Endothelial cell of umbilical vein (primary cell): ENCODE results near the gene BMPR1A. TPM values are rescaled to one million over a fixed set of nuclear protein-coding genes. Genes with fewer than 3 reads are reported as not detected.

Source experiments
- BruUV-seq: library from RNA; stranded (reverse); fragments of 400-500 nt; replicated peaks from 2 replicates; lab custom pipeline; 2021; lab: Mats Ljungman, UMichigan
- CTCF ChIA-PET: fragments of 300-600, 350-600 bp; sonication (Branson Sonifier 250); formaldehyde crosslinking; loops from one replicate; lab custom pipeline; 2021; ENCODE audit warnings: antibody characterized with exemption, inconsistent platforms; lab: Charles Lee
- POLR2A ChIA-PET: fragments of 300-600, 350-600 bp; sonication (Branson Sonifier 250); formaldehyde crosslinking; loops from one replicate; lab custom pipeline; 2021; ENCODE audit warnings: antibody characterized with exemption, inconsistent platforms; lab: Charles Lee
- DNase-seq: peaks from one replicate; pipeline ENCODE4 v3.0.0-alpha.2; 2011; ENCODE audit warnings: low read depth, low spot score
- FAIRE-seq: peaks from 2 replicates; lab custom pipeline; 2011; peaks lifted over from hg19 to GRCh38; lab: Jason Lieb, UNC
- H2AFZ ChIP-seq: 2 replicates; pipeline ENCODE4 v1.6.0; 2012; ENCODE audit warnings: low read depth, low read length, control low read depth, inconsistent platforms
- H3K27ac ChIP-seq: 2 replicates; pipeline ENCODE4 v1.5.1; 2011; ENCODE audit warnings: low read depth, mild to moderate bottlenecking, control low read depth, low read length, moderate library complexity; ENCODE audit not compliant: insufficient read depth
- H3K27me3 ChIP-seq, 2 experiments: 2 replicates each; pipeline versions ENCODE4 v1.6.0 to v1.6.1; 2011; ENCODE audit warnings: low read length in 2 of 2, mixed read lengths in 1 of 2; ENCODE audit not compliant: control insufficient read depth in 2 of 2, insufficient read depth in 2 of 2
- H3K36me3 ChIP-seq, 2 experiments: 2 replicates in 1 of 2; 3 replicates in 1 of 2; pipeline ENCODE4 v1.5.1; 2011; ENCODE audit warnings: low read length in 2 of 2, mild to moderate bottlenecking in 1 of 2, moderate library complexity in 1 of 2; ENCODE audit not compliant: control insufficient read depth in 2 of 2, insufficient read depth in 2 of 2; ENCODE audit errors: extremely low read depth in 1 of 2
- H3K4me1 ChIP-seq: 3 replicates; pipeline ENCODE4 v1.5.1; 2011; ENCODE audit warnings: mild to moderate bottlenecking, low read length; ENCODE audit not compliant: control insufficient read depth, insufficient read depth; ENCODE audit errors: extremely low read depth
- H3K4me2 ChIP-seq: 2 replicates; pipeline ENCODE4 v1.6.1; 2011; ENCODE audit warnings: low read length, control low read depth, mixed read lengths; ENCODE audit not compliant: insufficient read depth
- H3K4me3 ChIP-seq, 3 experiments: fragments of 200-600 bp in 1 of 3; sonication (generic), shearing (Covaris generic) in 1 of 3; replicated peaks in 1 of 3; 2 replicates each; pipeline ENCODE4 v1.5.1; 2011 to 2016; ENCODE audit warnings: control low read depth in 3 of 3, low read length in 3 of 3, mild to moderate bottlenecking in 2 of 3, inconsistent platforms in 1 of 3, low read depth in 1 of 3, moderate library complexity in 1 of 3; ENCODE audit not compliant: insufficient read depth in 1 of 3
- H3K79me2 ChIP-seq: 2 replicates; pipeline ENCODE4 v1.6.0; 2012; ENCODE audit warnings: low read length, inconsistent platforms; ENCODE audit not compliant: control insufficient read depth, insufficient read depth
- H3K9ac ChIP-seq: replicated peaks from 2 replicates; pipeline ENCODE3; 2011; ENCODE audit warnings: low read length, control low read depth; ENCODE audit not compliant: insufficient read depth; ENCODE audit errors: extremely low read depth
- H3K9me1 ChIP-seq: replicated peaks from 3 replicates; pipeline ENCODE4 v1.6.0; 2011; ENCODE audit warnings: mild to moderate bottlenecking, low read length; ENCODE audit not compliant: control insufficient read depth, insufficient read depth; ENCODE audit errors: extremely low read depth
- H3K9me3 ChIP-seq: replicated peaks from 2 replicates; pipeline ENCODE4 v1.5.1; 2012; ENCODE audit warnings: low read length, inconsistent platforms; ENCODE audit not compliant: control insufficient read depth, insufficient read depth
- H4K20me1 ChIP-seq: replicated peaks from 2 replicates; pipeline ENCODE3; 2011; ENCODE audit warnings: mild to moderate bottlenecking, low read length; ENCODE audit not compliant: control insufficient read depth, insufficient read depth; ENCODE audit errors: extremely low read depth
- EZH2 ChIP-seq: IDR thresholded peaks from 2 replicates; pipeline ENCODE4 v1.6.1; 2012; ENCODE audit warnings: borderline replicate concordance, low read depth, mild to moderate bottlenecking, moderate library complexity, low read length, inconsistent platforms; ENCODE audit not compliant: severe bottlenecking
- FOS ChIP-seq: IDR thresholded peaks from 2 replicates; pipeline ENCODE4 v1.6.1; 2011; ENCODE audit warnings: mild to moderate bottlenecking, low read length, moderate library complexity, borderline replicate concordance; ENCODE audit not compliant: insufficient read depth
- GATA2 ChIP-seq: IDR thresholded peaks from 2 replicates; pipeline ENCODE4 v1.7.0; 2011; ENCODE audit warnings: low read depth, mild to moderate bottlenecking, moderate library complexity, mixed read lengths, low read length; ENCODE audit not compliant: insufficient read length, insufficient read depth
- JUN ChIP-seq: IDR thresholded peaks from 2 replicates; pipeline ENCODE4 v1.6.1; 2011; ENCODE audit warnings: borderline replicate concordance, low read depth; ENCODE audit not compliant: insufficient read length, insufficient read depth
- MYC ChIP-seq: IDR thresholded peaks from one replicate; pipeline ENCODE4 v1.6.1; 2011; ENCODE audit warnings: mild to moderate bottlenecking, low read depth, low read length
- POLR2A ChIP-seq: IDR thresholded peaks from 2 replicates; pipeline ENCODE4 v1.6.1; 2012; ENCODE audit warnings: low read depth, mild to moderate bottlenecking, control low read depth, low read length
- POLR2AphosphoS5 ChIP-seq: IDR thresholded peaks from 2 replicates; pipeline ENCODE4 v1.6.1; 2012; ENCODE audit warnings: low read depth, mild to moderate bottlenecking, control low read depth, low read length, moderate library complexity; ENCODE audit not compliant: insufficient read depth
- dilution Hi-C: fragments of 300-500 bp; cut with MboI; formaldehyde crosslinking; loops from one replicate; pipeline ENCODE4 v1.15.0; 2019; ENCODE audit warnings: low sequenced_read_pairs; ENCODE audit not compliant: extremely low pct_ligation_motif_present
- intact Hi-C: fragments of 100-400 bp; cut with micrococcal nuclease; formaldehyde crosslinking; loops from one replicate; pipeline ENCODE4 v1.10.0; 2022
- polyA plus RNA-seq, 4 experiments: library from polyadenylated mRNA; depleted of rRNA in 3 of 4; stranded (reverse) in 3 of 4; unstranded in 1 of 4; fragments of >200 nt; gene quantifications; 2 replicates each; pipeline versions ENCODE4 v1.2.1 to v1.2.3, GENCODE V29; 2011 to 2012; ENCODE audit warnings: missing spikeins in 1 of 4
- total RNA-seq: library from RNA; stranded (reverse); gene quantifications from 2 replicates; pipeline ENCODE4 v1.2.3, GENCODE V29; 2021
- TF ChIP-seq, protein P1 (sequence below): IDR thresholded peaks from 2 replicates; pipeline ENCODE4 v1.6.1; 2011; ENCODE audit not compliant: insufficient read depth, insufficient read length
- TF ChIP-seq, protein P2 (sequence below), 2 donors: IDR thresholded peaks; 1 replicate in 1 of 2; 2 replicates in 1 of 2; pipeline ENCODE4 v1.5.1; 2011; ENCODE audit warnings: low read length in 2 of 2, mild to moderate bottlenecking in 2 of 2, moderate library complexity in 2 of 2, control low read depth in 1 of 2, inconsistent platforms in 1 of 2, low read depth in 1 of 2; ENCODE audit not compliant: insufficient read depth in 1 of 2; ENCODE audit errors: extremely low read depth in 1 of 2

The BMPR1A gene
- total and polyA plus RNA-seq, 2 donors (not counting 3 experiments of a cell fraction or from before 2014, with no cell fraction given), result not detected

DNA sequence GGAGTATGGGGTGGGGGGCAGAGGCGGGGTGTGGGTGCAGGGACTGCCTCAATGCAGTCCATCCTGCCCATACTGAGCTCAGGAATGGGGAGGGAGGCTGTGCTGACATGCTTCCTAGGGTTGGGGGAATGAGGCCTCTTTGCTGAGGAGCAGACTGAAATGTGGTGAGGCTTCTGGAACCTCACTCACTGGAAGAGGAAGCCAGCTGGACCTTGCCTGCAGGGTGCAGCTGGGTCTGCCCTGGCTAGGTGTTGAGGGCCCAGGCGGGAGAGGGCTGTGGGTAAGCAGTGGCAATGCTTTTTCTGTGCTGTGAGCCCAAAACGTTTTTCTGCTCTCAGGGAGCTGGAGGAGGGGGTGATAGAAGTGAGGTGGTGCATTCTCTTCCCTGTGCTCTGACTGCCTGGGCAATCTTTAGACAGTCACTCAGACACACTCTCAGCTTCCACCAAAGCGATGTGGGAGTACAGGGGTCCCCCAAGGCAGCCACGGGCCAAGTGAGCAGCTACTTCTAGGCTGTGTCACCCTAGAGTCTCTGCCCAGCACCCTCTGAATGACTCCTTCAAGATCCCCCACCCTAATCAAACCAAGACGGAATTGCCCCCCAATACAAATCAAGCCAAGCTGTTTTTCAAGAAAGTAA lies 41.1 kb upstream of the BMPR1A start:
- Histone ChIP-seq H3K4me2 (no peak overlapping the region), H2AFZ (no peak overlapping the region), H3K9me3 (no peaks in the 10 kb centered on the region), H3K36me3 (no peaks in the 10 kb centered on the region), H3K27ac (no peak overlapping the region), H3K4me1 (no peaks in the 10 kb centered on the region), H4K20me1 (no peaks in the 10 kb centered on the region), H3K27me3 (peaks cover 66% of the 10 kb centered on the region in 2 experiments), H3K9me1 (no peaks in the 10 kb centered on the region), H3K4me3 (no peak overlapping the region), H3K9ac (no peak overlapping the region), H3K79me2 (no peaks in the 10 kb centered on the region)
- POLR2A ChIA-PET, result interaction anchor here (0.6 kb wide), 1 partner anchor 21 kb away, joined by 3 read pairs; no protein-coding TSS in a partner anchor
- TF ChIP-seq FOS (no peak), EZH2 (no peak), POLR2AphosphoS5 (no peak), GATA2 (no peak), JUN (no peak), POLR2A (no peak), MYC (no peak)
- TF ChIP-seq, protein P1, sequence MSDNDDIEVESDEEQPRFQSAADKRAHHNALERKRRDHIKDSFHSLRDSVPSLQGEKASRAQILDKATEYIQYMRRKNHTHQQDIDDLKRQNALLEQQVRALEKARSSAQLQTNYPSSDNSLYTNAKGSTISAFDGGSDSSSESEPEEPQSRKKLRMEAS, result no peak
- TF ChIP-seq, protein P2, sequence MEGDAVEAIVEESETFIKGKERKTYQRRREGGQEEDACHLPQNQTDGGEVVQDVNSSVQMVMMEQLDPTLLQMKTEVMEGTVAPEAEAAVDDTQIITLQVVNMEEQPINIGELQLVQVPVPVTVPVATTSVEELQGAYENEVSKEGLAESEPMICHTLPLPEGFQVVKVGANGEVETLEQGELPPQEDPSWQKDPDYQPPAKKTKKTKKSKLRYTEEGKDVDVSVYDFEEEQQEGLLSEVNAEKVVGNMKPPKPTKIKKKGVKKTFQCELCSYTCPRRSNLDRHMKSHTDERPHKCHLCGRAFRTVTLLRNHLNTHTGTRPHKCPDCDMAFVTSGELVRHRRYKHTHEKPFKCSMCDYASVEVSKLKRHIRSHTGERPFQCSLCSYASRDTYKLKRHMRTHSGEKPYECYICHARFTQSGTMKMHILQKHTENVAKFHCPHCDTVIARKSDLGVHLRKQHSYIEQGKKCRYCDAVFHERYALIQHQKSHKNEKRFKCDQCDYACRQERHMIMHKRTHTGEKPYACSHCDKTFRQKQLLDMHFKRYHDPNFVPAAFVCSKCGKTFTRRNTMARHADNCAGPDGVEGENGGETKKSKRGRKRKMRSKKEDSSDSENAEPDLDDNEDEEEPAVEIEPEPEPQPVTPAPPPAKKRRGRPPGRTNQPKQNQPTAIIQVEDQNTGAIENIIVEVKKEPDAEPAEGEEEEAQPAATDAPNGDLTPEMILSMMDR (IDR thresholded peaks at IDR 0.05; ENCODE audit: extremely low read depth in 1 of 2, insufficient read depth in 1 of 2, low read depth in 1 of 2, low read length in 2 of 2), result no peak
- DNase-seq (no peak), FAIRE-seq (no peak)
- no TSS peak for BruUV-seq
- CTCF ChIA-PET, result interaction anchor here (0.9 to 1.5 kb wide), 5 partner anchors 9 to 251 kb away, joined by 3 to 5 read pairs (median 3); no protein-coding TSS in a partner anchor
- dilution Hi-C loops, result no loop called here
- intact Hi-C loops, result no loop called here
